Measurements from ENCODE around the gene BICRA. TPM values are rescaled to one million over a fixed set of nuclear protein-coding genes. Genes with fewer than 3 reads are reported as not detected.

Gene BICRA
- total RNA-seq, 4 donors from 2014 or later = 10.7 to 33.6 (median 22.9) TPM

- TF ChIP-seq CTCF (IDR thresholded peaks at IDR 0.05) (no peak), EP300 (IDR thresholded peaks at IDR 0.05) (no peak), POLR2A (IDR thresholded peaks at IDR 0.05) (no peak), POLR2AphosphoS5 (IDR thresholded peaks at IDR 0.05) (no peak)
- H3K27ac ChIP-seq = no peak overlapping the region
- DNase-seq (ENCODE audit: low spot score in 2 of 2) = peak in 1 of 2 donors; percentile 63
- H3K4me3 ChIP-seq = peak overlapping the region; percentile 44
- H3K36me3 ChIP-seq = no peaks in the 10 kb centered on the region
- H3K9me3 ChIP-seq = no peaks in the 10 kb centered on the region
- WGBS = 78% methylated on average over 22 of the region's 22 CpGs
- H3K27me3 ChIP-seq = no peaks in the 10 kb centered on the region
- peaks cover 7% of the 10 kb centered on the region for H3K4me1 ChIP-seq
Measured at GRCh38 chr19:47572635-47573034, 36.3 kb upstream of the BICRA start.

GRCh38 chr19:47573071-47574026 is 35.6 kb upstream of the BICRA start, which contains the start of gene ZNF541:
ZNF541 (minus strand) TSS chr19:47573148; CDS start chr19:47555856, 17,292 bp downstream.
- no peaks in the 10 kb centered on the region for H3K27me3 ChIP-seq
- DNase-seq (ENCODE audit: low spot score in 2 of 2) = peak; percentile 81 to 87
- peak within 1 kb of the TSS; percentile 44 for H3K4me3 ChIP-seq
- no peak for TF ChIP-seq CTCF (IDR thresholded peaks at IDR 0.05)
- no peak for TF ChIP-seq POLR2AphosphoS5 (IDR thresholded peaks at IDR 0.05)
- no peak for TF ChIP-seq POLR2A (IDR thresholded peaks at IDR 0.05)
- TF ChIP-seq EP300 (IDR thresholded peaks at IDR 0.05) = no peak
- H3K36me3 ChIP-seq = no peaks in the 10 kb centered on the region
- peaks cover 7% of the 10 kb centered on the region for H3K4me1 ChIP-seq
- H3K27ac ChIP-seq = no peak within 1 kb of the TSS
- H3K9me3 ChIP-seq = no peaks in the 10 kb centered on the region
- WGBS = 27% methylated on average over 68 of the region's 89 CpGs

- TF ChIP-seq POLR2A (IDR thresholded peaks at IDR 0.05) (no peak), POLR2AphosphoS5 (IDR thresholded peaks at IDR 0.05) (no peak), CTCF (IDR thresholded peaks at IDR 0.05) (no peak), EP300 (IDR thresholded peaks at IDR 0.05) (no peak)
- Histone ChIP-seq H3K4me3 (no peak overlapping the region), H3K9me3 (no peaks in the 10 kb centered on the region), H3K4me1 (peaks cover 26% of the 10 kb centered on the region), H3K27ac (no peak overlapping the region), H3K36me3 (no peaks in the 10 kb centered on the region), H3K27me3 (no peaks in the 10 kb centered on the region)
- DNase-seq (ENCODE audit: low spot score in 2 of 2) = no peak
- 84% methylated on average over 3 of the region's 3 CpGs for WGBS
Measured at GRCh38 chr19:47580397-47580796, 28.5 kb upstream of the BICRA start.

GRCh38 chr19:47581605-47582319 is 27.2 kb upstream of the BICRA start:
- 50% methylated on average over 6 of the region's 6 CpGs for WGBS
- TF ChIP-seq CTCF (IDR thresholded peaks at IDR 0.05) = no peak
- no peak for TF ChIP-seq POLR2AphosphoS5 (IDR thresholded peaks at IDR 0.05)
- no peak for TF ChIP-seq POLR2A (IDR thresholded peaks at IDR 0.05)
- TF ChIP-seq EP300 (IDR thresholded peaks at IDR 0.05) = no peak
- H3K4me1 ChIP-seq = peaks cover 26% of the 10 kb centered on the region
- no peak overlapping the region for H3K4me3 ChIP-seq
- H3K36me3 ChIP-seq = no peaks in the 10 kb centered on the region
- no peaks in the 10 kb centered on the region for H3K27me3 ChIP-seq
- no peak for DNase-seq (ENCODE audit: low spot score in 2 of 2)
- H3K9me3 ChIP-seq = no peaks in the 10 kb centered on the region
- peak overlapping the region; percentile 64 for H3K27ac ChIP-seq
